K562 (cell line): ENCODE data around the gene HVCN1. TPM values are rescaled to one million over a fixed set of nuclear protein-coding genes. Genes with fewer than 3 reads are reported as not detected.

ENCODE experiments used
- ATAC-seq: fragments of 200-7000 bp; cut with Tn5 transposase; 3 replicates; pipeline ENCODE4 v1.9.1; 2020; ENCODE audit warnings: moderate library complexity
- BruUV-seq: library from RNA; stranded (reverse); fragments of 400-500 nt; replicated peaks from 2 replicates; lab custom pipeline; 2021; lab: Mats Ljungman, UMichigan
- CTCF ChIA-PET: fragments of 300-600 bp; formaldehyde crosslinking; extraction: SDS; loops from one replicate; lab custom pipeline; 2021; ENCODE audit warnings: low intra/inter-chr PET ratio; lab: Yijun Ruan, JAX
- POLR2A ChIA-PET: fragments of 300-600, 350-650 bp; sonication (Branson Sonifier 250); formaldehyde crosslinking; extraction: SDS; loops from one replicate; lab custom pipeline; 2021; ENCODE audit warnings: antibody characterized with exemption, inconsistent platforms; lab: Yijun Ruan, JAX
- DNase-seq, 4 experiments: peaks; one replicate each; pipeline versions ENCODE4 v3.0.0 to v3.0.0-alpha.2; 2011 to 2018; ENCODE audit warnings: low spot score in 3 of 4, mixed read lengths in 3 of 4; ENCODE audit errors: extremely low read depth in 1 of 4
- FAIRE-seq: peaks from 2 replicates; lab custom pipeline; 2011; peaks lifted over from hg19 to GRCh38; lab: Jason Lieb, UNC
- H2AFZ ChIP-seq: 2 replicates; pipeline ENCODE4 v1.6.0; 2011; ENCODE audit warnings: low read depth, low read length, control low read depth, inconsistent platforms
- H3K27ac ChIP-seq: fragments of 200-600 bp; 3 replicates; pipeline ENCODE4 v1.8.0; 2011; ENCODE audit warnings: low read depth, mild to moderate bottlenecking, control low read depth, inconsistent platforms, low read length, moderate library complexity, mixed read lengths; ENCODE audit errors: extremely low read depth
- H3K27me3 ChIP-seq, 2 experiments: fragments of 300-600 bp in 1 of 2; 2 replicates in 1 of 2; 3 replicates in 1 of 2; pipeline versions ENCODE4 v1.6.0 to v1.8.0; 2011; ENCODE audit warnings: inconsistent platforms in 2 of 2, low read length in 2 of 2, mild to moderate bottlenecking in 1 of 2, mixed read lengths in 1 of 2, moderate library complexity in 1 of 2; ENCODE audit not compliant: control insufficient read depth in 2 of 2, insufficient read depth in 2 of 2
- H3K36me3 ChIP-seq: fragments of 300-600 bp; 3 replicates; pipeline ENCODE4 v1.8.0; 2011; ENCODE audit warnings: mild to moderate bottlenecking, low read length, inconsistent platforms; ENCODE audit not compliant: control insufficient read depth, insufficient read depth
- H3K4me1 ChIP-seq, 2 experiments: fragments of 200-600 bp in 1 of 2; replicated peaks in 1 of 2; 2 replicates in 1 of 2; 3 replicates in 1 of 2; pipeline versions ENCODE4 v1.5.1 to v1.8.0; 2011; ENCODE audit warnings: inconsistent platforms in 2 of 2, low read length in 2 of 2, mild to moderate bottlenecking in 1 of 2, mixed read lengths in 1 of 2, moderate library complexity in 1 of 2; ENCODE audit not compliant: control insufficient read depth in 2 of 2, insufficient read depth in 2 of 2
- H3K4me2 ChIP-seq: 2 replicates; pipeline ENCODE4 v1.6.1; 2011; ENCODE audit warnings: low read length, control low read depth, inconsistent platforms, mixed read lengths; ENCODE audit not compliant: insufficient read depth
- H3K4me3 ChIP-seq: fragments of 200-600 bp; sonication (generic), shearing (Covaris generic); 2 replicates; pipeline ENCODE4 v1.5.1; 2016; ENCODE audit warnings: control low read depth, inconsistent platforms
- H3K79me2 ChIP-seq: fragments of 200-600 bp; 3 replicates; pipeline ENCODE4 v1.8.0; 2011; ENCODE audit warnings: low read length, inconsistent platforms; ENCODE audit not compliant: control insufficient read depth, insufficient read depth
- H3K9ac ChIP-seq, 2 experiments: 2 replicates each; pipeline versions ENCODE4 v1.6.0 to v1.6.1; 2011; ENCODE audit warnings: low read depth in 2 of 2, low read length in 2 of 2, control low read depth in 1 of 2, inconsistent platforms in 1 of 2, mild to moderate bottlenecking in 1 of 2, mixed read lengths in 1 of 2; ENCODE audit not compliant: insufficient read depth in 1 of 2
- H3K9me1 ChIP-seq: one replicate; pipeline ENCODE4 v1.6.0; 2011; ENCODE audit warnings: inconsistent platforms, mild to moderate bottlenecking, low read length, moderate library complexity; ENCODE audit not compliant: control insufficient read depth, insufficient read depth
- H3K9me3 ChIP-seq: replicated peaks from 2 replicates; pipeline ENCODE4 v1.5.1; 2011; ENCODE audit warnings: low read depth, low read length, inconsistent platforms; ENCODE audit not compliant: control insufficient read depth, insufficient read depth
- H4K20me1 ChIP-seq: replicated peaks from 2 replicates; pipeline ENCODE4 v1.6.1; 2011; ENCODE audit warnings: low read length, inconsistent platforms, mixed read lengths; ENCODE audit not compliant: control insufficient read depth, insufficient read depth
- ARNT ChIP-seq, 2 experiments: fragments of 450-650 bp; IDR thresholded peaks; 2 replicates each; pipeline ENCODE4 v1.6.1; 2016; ENCODE audit warnings: mild to moderate bottlenecking in 1 of 2
- CHD4 ChIP-seq: fragments of 200-600 bp; sonication (generic); IDR thresholded peaks from 3 replicates; pipeline ENCODE4 v1.6.1; 2012; ENCODE audit warnings: low read depth, mild to moderate bottlenecking, mixed read lengths, low read length, inconsistent platforms; ENCODE audit not compliant: insufficient read depth, insufficient replicate concordance, poor library complexity, severe bottlenecking
- CREM ChIP-seq: IDR thresholded peaks from 2 replicates; pipeline ENCODE4 v1.6.1; 2014; ENCODE audit warnings: antibody characterized with exemption, low read depth
- DLX4 ChIP-seq: fragments of 250-450 bp; sonication (Bioruptor Pico); IDR thresholded peaks from 2 replicates; pipeline ENCODE4 v1.6.1; 2021; ENCODE audit warnings: mild to moderate bottlenecking
- FOXM1 ChIP-seq, 2 experiments: fragments of 450-650 bp in 1 of 2; sonication (generic) in 1 of 2; formaldehyde crosslinking in 1 of 2; IDR thresholded peaks; 2 replicates each; pipeline versions ENCODE4 v1.6.1 to v1.9.0; 2017 to 2022; ENCODE audit warnings: low read depth in 2 of 2, mild to moderate bottlenecking in 2 of 2, missing genetic modification reagents in 1 of 2, moderate library complexity in 1 of 2
- LEF1 ChIP-seq: fragments of 450-650 bp; IDR thresholded peaks from 2 replicates; pipeline ENCODE4 v1.6.1; 2016; ENCODE audit warnings: mild to moderate bottlenecking
- MTA3 ChIP-seq: fragments of 450-650 bp; formaldehyde crosslinking; IDR thresholded peaks from 2 replicates; pipeline ENCODE4 v1.6.1; 2017; ENCODE audit warnings: mild to moderate bottlenecking, borderline replicate concordance
- SIRT6 ChIP-seq: IDR thresholded peaks from one replicate; pipeline ENCODE4 v1.6.1; 2012; ENCODE audit warnings: low read depth, mild to moderate bottlenecking, control low read depth, inconsistent platforms, low read length, moderate library complexity
- SRF ChIP-seq, 2 experiments: fragments of 250-450, 450-650 bp in 1 of 2; sonication (Bioruptor Pico) in 1 of 2; sonication (generic) in 1 of 2; formaldehyde crosslinking; IDR thresholded peaks; 2 replicates each; pipeline versions ENCODE4 v1.5.0 to v1.5.1; 2020 to 2022; ENCODE audit warnings: mild to moderate bottlenecking in 1 of 2, missing genetic modification reagents in 1 of 2
- THAP7 ChIP-seq: fragments of 250-450 bp; sonication (Bioruptor Pico); IDR thresholded peaks from 2 replicates; pipeline ENCODE4 v1.5.0; 2021
- ZNF23 ChIP-seq: fragments of 250-450 bp; sonication (Bioruptor Pico); IDR thresholded peaks from 2 replicates; pipeline ENCODE4 v1.4.0; 2020; ENCODE audit warnings: mild to moderate bottlenecking
- ZNF274 ChIP-seq: IDR thresholded peaks from 2 replicates; pipeline ENCODE4 v1.6.1; 2011; ENCODE audit warnings: low read depth, mild to moderate bottlenecking, low read length, moderate library complexity, borderline replicate concordance
- ZSCAN29 ChIP-seq: fragments of 450-650 bp; IDR thresholded peaks from 2 replicates; pipeline ENCODE4 v1.6.1; 2017
- WGBS: fragments of 100-300 bp; shearing (Covaris generic); methylation state at CpG from one replicate; pipeline ENCODE4 v1.1.6; 2016; ENCODE audit warnings: low coverage, mixed read lengths; ENCODE audit not compliant: insufficient coverage; ENCODE audit errors: missing lambda C conversion rate; 5-methylcytosine and 5-hydroxymethylcytosine counted together
- in situ Hi-C: fragments of 300-500 bp; cut with MboI; formaldehyde crosslinking; loops from 4 replicates; pipeline ENCODE4 v1.15.0; 2018; ENCODE audit warnings: inconsistent platforms, mixed read lengths
- intact Hi-C: fragments of 100-400 bp; cut with micrococcal nuclease; formaldehyde crosslinking; loops from 2 replicates; pipeline ENCODE4 v1.14.2; 2022
- polyA plus RNA-seq, 8 experiments: library from polyadenylated mRNA; depleted of rRNA in 4 of 8; stranded (reverse) in 5 of 8; unstranded in 3 of 8; fragments of >200 nt; fragmentation: Nextera tagmentation in 2 of 8; fragmentation: Illumina TruSeq in 1 of 8; extraction: Ambion mirVana in 2 of 8; extraction: Trizol in 1 of 8; gene quantifications; 2 replicates each; pipeline versions ENCODE4 v1.2.1 to v1.2.3, GENCODE V29; 2011 to 2014; ENCODE audit warnings: inconsistent platforms in 1 of 8, missing spikeins in 1 of 8
- total RNA-seq, 7 experiments: library from RNA; depleted of rRNA in 6 of 7; stranded (reverse); fragments of >200 nt in 6 of 7; fragmentation: Illumina TruSeq in 2 of 7; extraction: Trizol in 2 of 7; gene quantifications; 2 replicates each; pipeline versions ENCODE4 v1.2.1 to v1.2.3, GENCODE V29; 2011 to 2021; ENCODE audit warnings: low replicate concordance in 1 of 7
- TF ChIP-seq, protein P1 (sequence below): fragments of 450-650 bp; formaldehyde crosslinking; IDR thresholded peaks from 2 replicates; pipeline ENCODE4 v1.4.0; 2022; ENCODE audit warnings: missing genetic modification characterization

Gene HVCN1
- total and polyA plus RNA-seq, 9 of the 15 experiments (the other 6 are each of a cell fraction or from before 2014, with no cell fraction given): 0.21 to 1.4 (median 0.74) TPM

DNA sequence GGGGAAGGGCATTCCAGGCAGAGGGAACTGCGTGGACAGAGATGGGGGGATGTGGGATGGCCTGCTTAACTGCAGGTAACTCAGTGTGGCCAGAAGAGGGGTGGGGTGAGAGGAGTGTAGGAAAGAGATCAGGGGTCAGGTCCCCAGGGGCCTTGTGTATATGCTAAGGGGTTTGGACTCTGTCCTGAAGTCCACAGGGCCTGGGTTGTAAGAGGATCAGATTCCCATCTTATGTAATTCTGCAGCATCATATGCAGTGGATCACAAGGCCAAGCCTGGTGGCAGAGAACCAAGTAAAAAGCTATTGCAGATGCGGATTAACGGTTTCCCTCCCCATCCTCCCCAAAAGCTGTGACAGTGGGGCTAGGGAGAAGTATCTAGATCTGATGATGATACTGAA is 66.3 kb downstream of the HVCN1 start:
- H3K27ac ChIP-seq: no peak overlapping the region
- DNase-seq (no peak), FAIRE-seq (no peak), ATAC-seq (no peak)
- H3K4me3 ChIP-seq: no peak overlapping the region
- intact Hi-C loops: no loop called here
- H3K79me2 ChIP-seq: no peaks in the 10 kb centered on the region
- TF ChIP-seq MTA3 (no peak), ZNF274 (no peak), SRF (CRISPR knock-in tag; IDR thresholded peaks at IDR 0.05) (no peak), CREM (no peak), THAP7 (CRISPR knock-in tag) (no peak), DLX4 (CRISPR knock-in tag) (no peak), LEF1 (no peak), CHD4 (no peak), ZNF23 (CRISPR knock-in tag) (no peak), FOXM1 (IDR thresholded peaks at IDR 0.05; ENCODE audit: low read depth) (no peak), FOXM1 (CRISPR knock-in tag; IDR thresholded peaks at IDR 0.05; ENCODE audit: low read depth) (no peak), SIRT6 (no peak), ZSCAN29 (no peak), ARNT (IDR thresholded peaks at IDR 0.05) (no peak)
- TF ChIP-seq, protein P1, sequence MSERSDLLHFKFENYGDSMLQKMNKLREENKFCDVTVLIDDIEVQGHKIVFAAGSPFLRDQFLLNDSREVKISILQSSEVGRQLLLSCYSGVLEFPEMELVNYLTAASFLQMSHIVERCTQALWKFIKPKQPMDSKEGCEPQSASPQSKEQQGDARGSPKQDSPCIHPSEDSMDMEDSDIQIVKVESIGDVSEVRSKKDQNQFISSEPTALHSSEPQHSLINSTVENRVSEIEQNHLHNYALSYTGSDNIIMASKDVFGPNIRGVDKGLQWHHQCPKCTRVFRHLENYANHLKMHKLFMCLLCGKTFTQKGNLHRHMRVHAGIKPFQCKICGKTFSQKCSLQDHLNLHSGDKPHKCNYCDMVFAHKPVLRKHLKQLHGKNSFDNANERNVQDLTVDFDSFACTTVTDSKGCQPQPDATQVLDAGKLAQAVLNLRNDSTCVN (CRISPR knock-in tag): no peak
- H3K4me1 ChIP-seq: no peaks in the 10 kb centered on the region; a peak in 1 of 5 replicates
- H3K36me3 ChIP-seq: no peaks in the 10 kb centered on the region; the same call in 2 of the 3 replicates
- 35% methylated on average over 3 of the region's 3 CpGs for WGBS
- no peaks in the 10 kb centered on the region for H3K9me1 ChIP-seq
- H2AFZ ChIP-seq: no peak overlapping the region
- no peaks in the 10 kb centered on the region for H3K9me3 ChIP-seq
- no peak overlapping the region for H3K9ac ChIP-seq
- H3K27me3 ChIP-seq: no peaks in the 10 kb centered on the region
- CTCF ChIA-PET: no interaction called here
- POLR2A ChIA-PET: interaction anchor here (1.1 to 1.2 kb wide), 2 partner anchors 11 to 26 kb away, joined by 4 to 5 read pairs; no protein-coding TSS in a partner anchor
- BruUV-seq: no TSS peak
- no peak overlapping the region for H3K4me2 ChIP-seq
- H4K20me1 ChIP-seq: no peaks in the 10 kb centered on the region
- in situ Hi-C loops: no loop called here
